K562 (cell line): ENCODE measurements around the gene TMIGD1. TPM values are rescaled to one million over a fixed set of nuclear protein-coding genes. Genes with fewer than 3 reads are reported as not detected.
"Not testable (repeated sequence)": the region's sequence is repeated elsewhere in the genome, so short reads cannot be mapped to it uniquely, and the experiment has no call there.

Source experiments
- ATAC-seq: fragments of 200-7000 bp; cut with Tn5 transposase; 3 replicates; pipeline ENCODE4 v1.9.1; 2020; ENCODE audit warnings: moderate library complexity
- BruUV-seq: library from RNA; stranded (reverse); fragments of 400-500 nt; replicated peaks from 2 replicates; lab custom pipeline; 2021; lab: Mats Ljungman, UMichigan
- CTCF ChIA-PET: fragments of 300-600 bp; formaldehyde crosslinking; extraction: SDS; loops from one replicate; lab custom pipeline; 2021; ENCODE audit warnings: low intra/inter-chr PET ratio; lab: Yijun Ruan, JAX
- POLR2A ChIA-PET: fragments of 300-600, 350-650 bp; sonication (Branson Sonifier 250); formaldehyde crosslinking; extraction: SDS; loops from one replicate; lab custom pipeline; 2021; ENCODE audit warnings: antibody characterized with exemption, inconsistent platforms; lab: Yijun Ruan, JAX
- DNase-seq, 4 experiments: peaks; one replicate each; pipeline versions ENCODE4 v3.0.0 to v3.0.0-alpha.2; 2011 to 2018; ENCODE audit warnings: low spot score in 3 of 4, mixed read lengths in 3 of 4; ENCODE audit errors: extremely low read depth in 1 of 4
- FAIRE-seq: peaks from 2 replicates; lab custom pipeline; 2011; peaks lifted over from hg19 to GRCh38; lab: Jason Lieb, UNC
- H2AFZ ChIP-seq: 2 replicates; pipeline ENCODE4 v1.6.0; 2011; ENCODE audit warnings: low read depth, low read length, control low read depth, inconsistent platforms
- H3K27ac ChIP-seq: fragments of 200-600 bp; 3 replicates; pipeline ENCODE4 v1.8.0; 2011; ENCODE audit warnings: low read depth, mild to moderate bottlenecking, control low read depth, inconsistent platforms, low read length, moderate library complexity, mixed read lengths; ENCODE audit errors: extremely low read depth
- H3K27me3 ChIP-seq, 2 experiments: fragments of 300-600 bp in 1 of 2; 2 replicates in 1 of 2; 3 replicates in 1 of 2; pipeline versions ENCODE4 v1.6.0 to v1.8.0; 2011; ENCODE audit warnings: inconsistent platforms in 2 of 2, low read length in 2 of 2, mild to moderate bottlenecking in 1 of 2, mixed read lengths in 1 of 2, moderate library complexity in 1 of 2; ENCODE audit not compliant: control insufficient read depth in 2 of 2, insufficient read depth in 2 of 2
- H3K36me3 ChIP-seq: fragments of 300-600 bp; 3 replicates; pipeline ENCODE4 v1.8.0; 2011; ENCODE audit warnings: mild to moderate bottlenecking, low read length, inconsistent platforms; ENCODE audit not compliant: control insufficient read depth, insufficient read depth
- H3K4me1 ChIP-seq, 2 experiments: fragments of 200-600 bp in 1 of 2; replicated peaks in 1 of 2; 2 replicates in 1 of 2; 3 replicates in 1 of 2; pipeline versions ENCODE4 v1.5.1 to v1.8.0; 2011; ENCODE audit warnings: inconsistent platforms in 2 of 2, low read length in 2 of 2, mild to moderate bottlenecking in 1 of 2, mixed read lengths in 1 of 2, moderate library complexity in 1 of 2; ENCODE audit not compliant: control insufficient read depth in 2 of 2, insufficient read depth in 2 of 2
- H3K4me2 ChIP-seq: 2 replicates; pipeline ENCODE4 v1.6.1; 2011; ENCODE audit warnings: low read length, control low read depth, inconsistent platforms, mixed read lengths; ENCODE audit not compliant: insufficient read depth
- H3K4me3 ChIP-seq: fragments of 200-600 bp; sonication (generic), shearing (Covaris generic); 2 replicates; pipeline ENCODE4 v1.5.1; 2016; ENCODE audit warnings: control low read depth, inconsistent platforms
- H3K79me2 ChIP-seq: fragments of 200-600 bp; 3 replicates; pipeline ENCODE4 v1.8.0; 2011; ENCODE audit warnings: low read length, inconsistent platforms; ENCODE audit not compliant: control insufficient read depth, insufficient read depth
- H3K9ac ChIP-seq, 2 experiments: 2 replicates each; pipeline versions ENCODE4 v1.6.0 to v1.6.1; 2011; ENCODE audit warnings: low read depth in 2 of 2, low read length in 2 of 2, control low read depth in 1 of 2, inconsistent platforms in 1 of 2, mild to moderate bottlenecking in 1 of 2, mixed read lengths in 1 of 2; ENCODE audit not compliant: insufficient read depth in 1 of 2
- H3K9me1 ChIP-seq: one replicate; pipeline ENCODE4 v1.6.0; 2011; ENCODE audit warnings: inconsistent platforms, mild to moderate bottlenecking, low read length, moderate library complexity; ENCODE audit not compliant: control insufficient read depth, insufficient read depth
- H3K9me3 ChIP-seq: replicated peaks from 2 replicates; pipeline ENCODE4 v1.5.1; 2011; ENCODE audit warnings: low read depth, low read length, inconsistent platforms; ENCODE audit not compliant: control insufficient read depth, insufficient read depth
- H4K20me1 ChIP-seq: replicated peaks from 2 replicates; pipeline ENCODE4 v1.6.1; 2011; ENCODE audit warnings: low read length, inconsistent platforms, mixed read lengths; ENCODE audit not compliant: control insufficient read depth, insufficient read depth
- BRD9 ChIP-seq: fragments of 450-650 bp; IDR thresholded peaks from 2 replicates; pipeline ENCODE4 v1.6.1; 2018; ENCODE audit warnings: low read depth; ENCODE audit not compliant: partially characterized antibody
- ETV1 ChIP-seq: fragments of 450-650 bp; conservative IDR thresholded peaks from 2 replicates; pipeline ENCODE4 v1.6.1; 2016; ENCODE audit warnings: missing genetic modification characterization, control low read depth, low read depth, missing compliant biosample characterization
- RCOR1 ChIP-seq, 2 experiments: IDR thresholded peaks; 2 replicates each; pipeline ENCODE4 v1.6.1; 2012; ENCODE audit warnings: low read depth in 2 of 2, low read length in 2 of 2, borderline replicate concordance in 1 of 2, improper control_type of control experiment in 1 of 2
- SRF ChIP-seq, 2 experiments: fragments of 250-450, 450-650 bp in 1 of 2; sonication (Bioruptor Pico) in 1 of 2; sonication (generic) in 1 of 2; formaldehyde crosslinking; IDR thresholded peaks; 2 replicates each; pipeline versions ENCODE4 v1.5.0 to v1.5.1; 2020 to 2022; ENCODE audit warnings: mild to moderate bottlenecking in 1 of 2, missing genetic modification reagents in 1 of 2
- TRIM28 ChIP-seq: fragments of 450-650 bp; IDR thresholded peaks from 2 replicates; pipeline ENCODE4 v1.6.1; 2017
- ZNF586 ChIP-seq: fragments of 450-650 bp; formaldehyde crosslinking; conservative IDR thresholded peaks from 2 replicates; pipeline ENCODE4 v1.4.0; 2020; ENCODE audit warnings: mild to moderate bottlenecking, moderate library complexity
- ZNF644 ChIP-seq: fragments of 200-800 bp; sonication (Bioruptor generic); IDR thresholded peaks from 2 replicates; pipeline ENCODE4 v1.6.1; 2016; ENCODE audit warnings: low read depth, missing genetic modification characterization, missing compliant biosample characterization
- WGBS: fragments of 100-300 bp; shearing (Covaris generic); methylation state at CpG from one replicate; pipeline ENCODE4 v1.1.6; 2016; ENCODE audit warnings: low coverage, mixed read lengths; ENCODE audit not compliant: insufficient coverage; ENCODE audit errors: missing lambda C conversion rate; 5-methylcytosine and 5-hydroxymethylcytosine counted together
- in situ Hi-C: fragments of 300-500 bp; cut with MboI; formaldehyde crosslinking; loops from 4 replicates; pipeline ENCODE4 v1.15.0; 2018; ENCODE audit warnings: inconsistent platforms, mixed read lengths
- intact Hi-C: fragments of 100-400 bp; cut with micrococcal nuclease; formaldehyde crosslinking; loops from 2 replicates; pipeline ENCODE4 v1.14.2; 2022
- polyA plus RNA-seq, 8 experiments: library from polyadenylated mRNA; depleted of rRNA in 4 of 8; stranded (reverse) in 5 of 8; unstranded in 3 of 8; fragments of >200 nt; fragmentation: Nextera tagmentation in 2 of 8; fragmentation: Illumina TruSeq in 1 of 8; extraction: Ambion mirVana in 2 of 8; extraction: Trizol in 1 of 8; gene quantifications; 2 replicates each; pipeline versions ENCODE4 v1.2.1 to v1.2.3, GENCODE V29; 2011 to 2014; ENCODE audit warnings: inconsistent platforms in 1 of 8, missing spikeins in 1 of 8
- total RNA-seq, 7 experiments: library from RNA; depleted of rRNA in 6 of 7; stranded (reverse); fragments of >200 nt in 6 of 7; fragmentation: Illumina TruSeq in 2 of 7; extraction: Trizol in 2 of 7; gene quantifications; 2 replicates each; pipeline versions ENCODE4 v1.2.1 to v1.2.3, GENCODE V29; 2011 to 2021; ENCODE audit warnings: low replicate concordance in 1 of 7
- TF ChIP-seq, protein P1 (sequence below): fragments of 250-450 bp; sonication (Bioruptor Pico); IDR thresholded peaks from 2 replicates; pipeline ENCODE4 v1.8.0; 2021; ENCODE audit warnings: borderline replicate concordance, mild to moderate bottlenecking, moderate library complexity; ENCODE audit not compliant: poor library complexity, severe bottlenecking
- TF ChIP-seq, protein P2 (sequence below): sonication (generic); formaldehyde crosslinking; IDR thresholded peaks from 2 replicates; pipeline ENCODE4 v1.8.1; 2023; ENCODE audit warnings: mild to moderate bottlenecking, missing genetic modification reagents
- TF ChIP-seq, protein P3 (sequence below): fragments of 250-450 bp; sonication (Bioruptor Pico); IDR thresholded peaks from 2 replicates; pipeline ENCODE4 v1.5.0; 2020; ENCODE audit warnings: mild to moderate bottlenecking

Gene TMIGD1
- total and polyA plus RNA-seq, 9 of the 15 experiments (the other 6 are each of a cell fraction or from before 2014, with no cell fraction given), result not detected

DNA sequence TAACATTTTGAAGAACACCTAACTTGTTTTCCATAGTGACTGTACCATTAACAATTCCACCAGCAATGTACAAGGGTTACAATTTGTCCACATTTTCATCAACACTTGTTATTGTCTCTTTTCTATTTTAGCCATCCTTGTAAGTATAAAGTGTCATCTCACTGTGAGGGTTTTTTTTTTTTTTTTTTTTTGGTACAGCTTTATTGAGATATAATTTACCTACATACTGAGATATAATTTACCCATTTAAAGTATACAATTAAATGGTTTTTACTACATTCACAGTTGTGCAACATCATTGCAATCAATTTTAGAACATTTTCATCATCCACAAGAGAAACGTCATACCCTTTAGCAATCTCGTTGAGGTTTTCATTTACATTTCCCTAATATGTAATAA lies 17.9 kb upstream of the TMIGD1 start (continued):
- TF ChIP-seq, protein P1, sequence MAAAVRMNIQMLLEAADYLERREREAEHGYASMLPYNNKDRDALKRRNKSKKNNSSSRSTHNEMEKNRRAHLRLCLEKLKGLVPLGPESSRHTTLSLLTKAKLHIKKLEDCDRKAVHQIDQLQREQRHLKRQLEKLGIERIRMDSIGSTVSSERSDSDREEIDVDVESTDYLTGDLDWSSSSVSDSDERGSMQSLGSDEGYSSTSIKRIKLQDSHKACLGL (CRISPR knock-in tag), result no peak
- peak; percentile 62; the same call in 1 of the 2 replicates for TF ChIP-seq TRIM28

DNA sequence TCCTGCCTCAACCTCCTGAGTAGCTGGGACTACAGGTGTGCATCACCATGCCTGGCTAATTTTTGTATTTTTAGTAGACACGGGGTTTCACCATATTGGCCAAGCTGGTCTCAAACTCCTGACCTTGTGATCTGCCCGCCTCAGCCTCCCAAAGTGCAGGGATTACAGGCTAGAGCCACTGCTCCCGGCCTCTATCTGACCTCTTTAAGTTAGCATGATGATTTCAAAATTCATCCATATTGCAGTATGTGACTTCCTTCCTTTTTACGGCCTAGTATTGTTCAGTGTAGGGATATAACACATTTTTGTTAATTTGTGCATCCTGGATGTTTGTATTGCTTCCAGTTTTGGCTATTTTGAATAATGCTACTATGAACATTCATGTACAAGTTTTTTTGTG lies 17.4 kb upstream of the TMIGD1 start:
- H4K20me1 ChIP-seq, H3K9ac ChIP-seq, in situ Hi-C loops, H3K79me2 ChIP-seq, ATAC-seq, H3K4me3 ChIP-seq, BruUV-seq, H3K9me3 ChIP-seq, H3K4me1 ChIP-seq, H3K27ac ChIP-seq, H2AFZ ChIP-seq, H3K27me3 ChIP-seq, H3K36me3 ChIP-seq, intact Hi-C loops, POLR2A ChIA-PET, H3K9me1 ChIP-seq, H3K4me2 ChIP-seq, DNase-seq: not testable (repeated sequence)
- FAIRE-seq, result peak; percentile 19
- WGBS, result 62% methylated on average over 4 of the region's 4 CpGs
- CTCF ChIA-PET, result interaction anchor here (0.5 kb wide), 1 partner anchor 656 kb away, joined by 4 read pairs; no protein-coding TSS in a partner anchor

DNA sequence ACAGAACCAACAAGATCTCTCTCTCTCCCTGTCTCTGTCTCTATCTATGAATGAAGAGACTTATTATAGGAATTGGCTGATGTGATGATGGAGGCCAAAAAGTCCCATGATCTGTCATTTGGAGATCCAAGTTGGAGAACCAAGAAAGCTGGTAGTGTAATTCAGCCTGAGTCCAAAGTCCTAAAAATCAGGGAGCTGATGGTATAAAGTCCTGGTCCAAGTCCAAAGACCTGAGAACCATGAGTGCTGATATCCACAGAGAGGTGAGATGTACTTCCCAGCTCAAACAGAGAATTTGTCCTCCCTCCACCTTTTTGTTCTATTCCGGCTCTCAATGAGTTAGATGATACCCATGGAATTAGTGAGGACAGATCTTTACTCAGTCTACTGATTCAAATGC lies 15.4 kb upstream of the TMIGD1 start:
- CTCF ChIA-PET, result no interaction called here
- Histone ChIP-seq H3K79me2 (no peaks in the 10 kb centered on the region), H3K9me1 (no peaks in the 10 kb centered on the region), H3K9ac (no peak overlapping the region), H3K9me3 (no peaks in the 10 kb centered on the region), H2AFZ (no peak overlapping the region), H3K27me3 (no peaks in the 10 kb centered on the region), H3K4me2 (no peak overlapping the region), H3K36me3 (no peaks in the 10 kb centered on the region), H3K4me1 (peaks cover 8 to 25% of the 10 kb centered on the region in 2 experiments; a peak in 4 of 5 replicates), H4K20me1 (no peaks in the 10 kb centered on the region), H3K27ac (no peak overlapping the region), H3K4me3 (no peak overlapping the region)
- intact Hi-C loops, result no loop called here
- FAIRE-seq (no peak), ATAC-seq (no peak), DNase-seq (no peak)
- in situ Hi-C loops, result loop anchor here (25.0 kb wide), 1 partner anchor 363 kb away; no protein-coding TSS in a partner anchor
- POLR2A ChIA-PET, result interaction anchor here (0.6 to 1.1 kb wide), 2 partner anchors 8 to 39 kb away, joined by 3 read pairs; no protein-coding TSS in a partner anchor
- BruUV-seq, result no TSS peak
- 93% methylated on average over 1 of the region's 1 CpG for WGBS
- TF ChIP-seq BRD9, result no peak
- TF ChIP-seq ZNF644 (tag), result no peak
- no peak for TF ChIP-seq ZNF586 (CRISPR knock-in tag)
- no peak for TF ChIP-seq RCOR1 (IDR thresholded peaks at IDR 0.05; ENCODE audit: borderline replicate concordance in 1 of 2, low read depth in 2 of 2, low read length in 2 of 2)
- TF ChIP-seq SRF (CRISPR knock-in tag; IDR thresholded peaks at IDR 0.05), result no peak
- no peak for TF ChIP-seq ETV1 (tag)
- TF ChIP-seq, protein P2, sequence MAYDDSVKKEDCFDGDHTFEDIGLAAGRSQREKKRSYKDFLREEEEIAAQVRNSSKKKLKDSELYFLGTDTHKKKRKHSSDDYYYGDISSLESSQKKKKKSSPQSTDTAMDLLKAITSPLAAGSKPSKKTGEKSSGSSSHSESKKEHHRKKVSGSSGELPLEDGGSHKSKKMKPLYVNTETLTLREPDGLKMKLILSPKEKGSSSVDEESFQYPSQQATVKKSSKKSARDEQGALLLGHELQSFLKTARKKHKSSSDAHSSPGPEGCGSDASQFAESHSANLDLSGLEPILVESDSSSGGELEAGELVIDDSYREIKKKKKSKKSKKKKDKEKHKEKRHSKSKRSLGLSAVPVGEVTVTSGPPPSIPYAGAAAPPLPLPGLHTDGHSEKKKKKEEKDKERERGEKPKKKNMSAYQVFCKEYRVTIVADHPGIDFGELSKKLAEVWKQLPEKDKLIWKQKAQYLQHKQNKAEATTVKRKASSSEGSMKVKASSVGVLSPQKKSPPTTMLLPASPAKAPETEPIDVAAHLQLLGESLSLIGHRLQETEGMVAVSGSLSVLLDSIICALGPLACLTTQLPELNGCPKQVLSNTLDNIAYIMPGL (CRISPR knock-in tag), result no peak
- TF ChIP-seq, protein P3, sequence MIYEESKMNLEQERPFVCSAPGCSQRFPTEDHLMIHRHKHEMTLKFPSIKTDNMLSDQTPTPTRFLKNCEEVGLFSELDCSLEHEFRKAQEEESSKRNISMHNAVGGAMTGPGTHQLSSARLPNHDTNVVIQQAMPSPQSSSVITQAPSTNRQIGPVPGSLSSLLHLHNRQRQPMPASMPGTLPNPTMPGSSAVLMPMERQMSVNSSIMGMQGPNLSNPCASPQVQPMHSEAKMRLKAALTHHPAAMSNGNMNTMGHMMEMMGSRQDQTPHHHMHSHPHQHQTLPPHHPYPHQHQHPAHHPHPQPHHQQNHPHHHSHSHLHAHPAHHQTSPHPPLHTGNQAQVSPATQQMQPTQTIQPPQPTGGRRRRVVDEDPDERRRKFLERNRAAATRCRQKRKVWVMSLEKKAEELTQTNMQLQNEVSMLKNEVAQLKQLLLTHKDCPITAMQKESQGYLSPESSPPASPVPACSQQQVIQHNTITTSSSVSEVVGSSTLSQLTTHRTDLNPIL, result no peak
